Tibial nerve (tissue), 4 donors: Measurements from ENCODE around the gene PIP5K1B. TPM values are rescaled to one million over a fixed set of nuclear protein-coding genes. Genes with fewer than 3 reads are reported as not detected.

Source experiments
- DNase-seq, 2 donors: peaks; one replicate each; pipeline ENCODE4 v3.0.0-alpha.2; 2019; ENCODE audit warnings: low spot score in 2 of 2
- H3K27ac ChIP-seq, 4 donors: fragments of 200-600 bp; sonication (generic) in 3 of 4; one replicate each; pipeline ENCODE4 v1.5.1; 2017 to 2019; ENCODE audit warnings: mild to moderate bottlenecking in 1 of 4
- H3K27me3 ChIP-seq, 2 donors: fragments of 200-600 bp; sonication (generic) in 1 of 2; one replicate each; pipeline versions ENCODE4 v1.5.1 to v1.6.0; 2017 to 2019
- H3K36me3 ChIP-seq, 3 donors: fragments of 200-600 bp; sonication (generic); one replicate each; pipeline ENCODE4 v1.5.1; 2018 to 2019
- H3K4me1 ChIP-seq, 4 donors: fragments of 200-600 bp; sonication (generic) in 3 of 4; one replicate each; pipeline ENCODE4 v1.5.1; 2017 to 2019
- H3K4me3 ChIP-seq, 4 donors: fragments of 200-600 bp; sonication (generic) in 3 of 4; one replicate each; pipeline ENCODE4 v1.5.1; 2017 to 2019; ENCODE audit warnings: mild to moderate bottlenecking in 1 of 4, moderate library complexity in 1 of 4
- H3K9me3 ChIP-seq, 4 donors: fragments of 200-600 bp; sonication (generic) in 3 of 4; one replicate each; pipeline ENCODE4 v1.5.1; 2017 to 2019
- CTCF ChIP-seq, 5 experiments: fragments of 200-600 bp in 3 of 5; fragments of 450-650 bp in 2 of 5; sonication (generic) in 3 of 5; IDR thresholded peaks; one replicate each; pipeline ENCODE4 v1.5.1; 2016 to 2019; ENCODE audit warnings: antibody characterized with exemption in 5 of 5, mild to moderate bottlenecking in 3 of 5, moderate library complexity in 2 of 5
- EP300 ChIP-seq, 2 donors: sonication (generic); formaldehyde crosslinking; IDR thresholded peaks; one replicate each; pipeline ENCODE4 v1.6.1; 2017; ENCODE audit warnings: antibody characterized with exemption in 2 of 2, mild to moderate bottlenecking in 1 of 2
- POLR2A ChIP-seq, 2 donors: fragments of 450-650 bp; IDR thresholded peaks; one replicate each; pipeline ENCODE4 v1.6.1; 2017; ENCODE audit warnings: antibody characterized with exemption in 2 of 2, mild to moderate bottlenecking in 2 of 2, moderate library complexity in 2 of 2
- WGBS, 2 donors: methylation state at CpG; one replicate each; pipeline ENCODE4 v1.1.5; 2018; 5-methylcytosine and 5-hydroxymethylcytosine counted together
- total RNA-seq, 4 donors: library from RNA; depleted of rRNA; stranded (reverse); fragments of >200 nt; gene quantifications; one replicate each; pipeline ENCODE4 v1.1.0, GENCODE V29; 2016

PIP5K1B gene
- total RNA-seq, 4 donors from 2014 or later, result 0.20 to 6.8 (median 3.5) TPM

GRCh38 chr9:68741234-68741633 is 36.2 kb downstream of the PIP5K1B start:
- no peaks in the 10 kb centered on the region for H3K36me3 ChIP-seq
- H3K4me3 ChIP-seq, result no peak overlapping the region
- no peaks in the 10 kb centered on the region for H3K4me1 ChIP-seq
- TF ChIP-seq EP300 (IDR thresholded peaks at IDR 0.05), result no peak
- TF ChIP-seq CTCF (IDR thresholded peaks at IDR 0.05), result no peak
- TF ChIP-seq POLR2A (IDR thresholded peaks at IDR 0.05), result no peak
- DNase-seq, result no peak
- H3K27ac ChIP-seq, result no peak overlapping the region
- no peaks in the 10 kb centered on the region for H3K27me3 ChIP-seq
- WGBS, 2 donors, result 81 to 82% methylated on average over 4 of the region's 4 CpGs
- no peaks in the 10 kb centered on the region for H3K9me3 ChIP-seq

GRCh38 chr9:68741704-68742332 is 36.8 kb downstream of the PIP5K1B start:
- no peak overlapping the region for H3K27ac ChIP-seq
- TF ChIP-seq POLR2A (IDR thresholded peaks at IDR 0.05) (no peak), EP300 (IDR thresholded peaks at IDR 0.05) (no peak), CTCF (IDR thresholded peaks at IDR 0.05) (no peak)
- no peaks in the 10 kb centered on the region for H3K36me3 ChIP-seq
- no peak for DNase-seq
- H3K4me1 ChIP-seq, result no peaks in the 10 kb centered on the region
- no peaks in the 10 kb centered on the region for H3K9me3 ChIP-seq
- 86 to 88% methylated on average over 3 of the region's 3 CpGs for WGBS, 2 donors
- no peaks in the 10 kb centered on the region for H3K27me3 ChIP-seq
- no peak overlapping the region for H3K4me3 ChIP-seq

GRCh38 chr9:68742333-68742730 is 37.3 kb downstream of the PIP5K1B start:
- Histone ChIP-seq H3K27ac (no peak overlapping the region), H3K4me1 (no peaks in the 10 kb centered on the region), H3K36me3 (no peaks in the 10 kb centered on the region), H3K9me3 (no peaks in the 10 kb centered on the region), H3K27me3 (no peaks in the 10 kb centered on the region), H3K4me3 (no peak overlapping the region)
- 85 to 96% methylated on average over 2 of the region's 2 CpGs for WGBS, 2 donors
- DNase-seq, result no peak
- no peak for TF ChIP-seq EP300 (IDR thresholded peaks at IDR 0.05)
- no peak for TF ChIP-seq CTCF (IDR thresholded peaks at IDR 0.05)
- TF ChIP-seq POLR2A (IDR thresholded peaks at IDR 0.05), result no peak

GRCh38 chr9:68744426-68744825 is 39.4 kb downstream of the PIP5K1B start:
- TF ChIP-seq POLR2A (IDR thresholded peaks at IDR 0.05) (no peak), CTCF (IDR thresholded peaks at IDR 0.05) (no peak), EP300 (IDR thresholded peaks at IDR 0.05) (no peak)

GRCh38 chr9:68746525-68746924 is 41.5 kb downstream of the PIP5K1B start:
- no peaks in the 10 kb centered on the region for H3K36me3 ChIP-seq
- DNase-seq, result no peak
- H3K9me3 ChIP-seq, result no peaks in the 10 kb centered on the region
- H3K27ac ChIP-seq, result peak overlapping the region in 1 of 4 donors; percentile 19
- no peaks in the 10 kb centered on the region for H3K4me1 ChIP-seq
- H3K27me3 ChIP-seq, result no peaks in the 10 kb centered on the region
- WGBS, 2 donors, result 78 to 100% methylated on average over 2 of the region's 2 CpGs
- H3K4me3 ChIP-seq, result no peak overlapping the region
- TF ChIP-seq EP300 (IDR thresholded peaks at IDR 0.05) (no peak), POLR2A (IDR thresholded peaks at IDR 0.05) (no peak), CTCF (IDR thresholded peaks at IDR 0.05) (no peak)

More at GRCh38 chr9:68744426-68744825, 39.4 kb downstream of the PIP5K1B start:
- H3K4me1 ChIP-seq, result no peaks in the 10 kb centered on the region
- H3K4me3 ChIP-seq, result no peak overlapping the region
- no peaks in the 10 kb centered on the region for H3K27me3 ChIP-seq
- DNase-seq, result no peak
- H3K36me3 ChIP-seq, result no peaks in the 10 kb centered on the region
- H3K9me3 ChIP-seq, result no peaks in the 10 kb centered on the region
- WGBS, 2 donors, result 67 to 88% methylated on average over 1 of the region's 1 CpG
- H3K27ac ChIP-seq, result no peak overlapping the region
